HUES64 (cell line): ENCODE data around the gene LONP2.
A peak's percentile ranks its signal among the peaks of the same experiment; 100 is the strongest.
"Not testable (repeated sequence)": the region's sequence is repeated elsewhere in the genome, so short reads cannot be mapped to it uniquely, and the experiment has no call there.

ENCODE experiments used
- H3K27ac ChIP-seq: 2 replicates; pipeline ENCODE4 v1.7.0; 2013; ENCODE audit warnings: low read depth, low read length, inconsistent platforms
- H3K27me3 ChIP-seq: 2 replicates; pipeline ENCODE4 v1.6.1; 2013; ENCODE audit warnings: mild to moderate bottlenecking, low read length; ENCODE audit not compliant: insufficient read depth
- H3K36me3 ChIP-seq: 2 replicates; pipeline ENCODE4 v1.6.1; 2013; ENCODE audit warnings: mild to moderate bottlenecking, low read length; ENCODE audit not compliant: insufficient read depth
- H3K4me1 ChIP-seq: 2 replicates; pipeline ENCODE4 v1.6.1; 2013; ENCODE audit warnings: mild to moderate bottlenecking, low read length, moderate library complexity; ENCODE audit not compliant: insufficient read depth
- H3K4me3 ChIP-seq: 2 replicates; pipeline ENCODE4 v1.5.1; 2013; ENCODE audit warnings: mild to moderate bottlenecking, low read length, moderate library complexity
- H3K9ac ChIP-seq: 2 replicates; pipeline ENCODE4 v1.6.1; 2013; ENCODE audit warnings: mild to moderate bottlenecking, low read depth, low read length
- H3K9me3 ChIP-seq: 2 replicates; pipeline ENCODE4 v1.6.1; 2013; ENCODE audit warnings: low read depth, low read length; ENCODE audit not compliant: insufficient read depth
- WGBS: fragments of 150-250, 120-280 bp; methylation state at CpG from one replicate; pipeline ENCODE4 v1.1.7; 2013; ENCODE audit warnings: missing lambda C conversion rate; 5-methylcytosine and 5-hydroxymethylcytosine counted together

The LONP2 gene

DNA sequence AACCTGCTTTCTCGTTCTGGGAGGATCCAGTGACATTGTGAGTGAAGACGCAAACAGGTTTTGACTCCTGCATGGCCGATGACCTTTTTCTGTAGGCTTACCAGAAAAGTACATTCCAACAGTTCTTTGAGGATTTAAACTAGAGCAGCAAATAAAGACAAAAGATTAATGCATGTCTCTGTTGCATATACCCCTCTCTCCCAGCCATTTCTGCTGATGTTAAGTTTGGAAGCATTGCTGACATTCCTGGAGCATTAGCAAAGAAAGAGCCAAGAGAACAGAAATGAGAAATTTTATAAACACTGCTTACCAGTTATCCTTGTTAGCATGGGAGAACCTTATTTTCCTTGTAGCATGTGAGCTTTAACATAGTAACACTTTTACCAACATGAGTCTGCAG, 91.9 kb downstream of the LONP2 start:
- Histone ChIP-seq H3K36me3 (peaks cover 21% of the 10 kb centered on the region), H3K4me3 (no peak overlapping the region), H3K9ac (no peak overlapping the region), H3K27me3 (no peaks in the 10 kb centered on the region), H3K9me3 (no peaks in the 10 kb centered on the region), H3K27ac (peak overlapping the region; percentile 14; the same call in 1 of the 2 replicates), H3K4me1 (peaks cover 17% of the 10 kb centered on the region)
- WGBS = 96% methylated on average over 3 of the region's 3 CpGs

DNA sequence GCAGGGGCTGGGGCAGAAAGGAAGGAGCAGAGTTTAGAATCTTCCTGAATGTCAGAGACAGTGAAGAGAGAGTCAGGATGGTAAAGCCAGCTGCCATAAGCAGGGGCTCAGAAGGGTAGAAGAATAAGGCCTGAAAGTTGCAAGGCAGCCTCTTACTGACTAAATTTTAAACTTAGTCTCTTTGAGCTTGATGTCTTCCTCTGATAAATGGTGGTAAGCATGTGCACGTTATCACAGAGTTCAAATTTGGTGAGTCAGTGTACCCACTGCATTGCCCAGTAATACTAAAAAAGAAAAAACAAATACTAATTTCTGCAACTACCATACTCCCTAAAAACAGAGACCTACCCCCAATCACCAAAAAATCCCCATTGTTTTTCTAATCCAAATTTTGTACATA, 96.0 kb downstream of the LONP2 start:
- H3K27me3 ChIP-seq = no peaks in the 10 kb centered on the region
- 100% methylated on average over 1 of the region's 1 CpG for whole genome bisulfite sequencing
- H3K4me1 ChIP-seq = peaks cover 12% of the 10 kb centered on the region
- H3K4me3 ChIP-seq = no peak overlapping the region
- H3K9ac ChIP-seq = no peak overlapping the region
- H3K9me3 ChIP-seq = no peaks in the 10 kb centered on the region
- H3K27ac ChIP-seq = no peak overlapping the region
- H3K36me3 ChIP-seq = peaks cover 21% of the 10 kb centered on the region

DNA sequence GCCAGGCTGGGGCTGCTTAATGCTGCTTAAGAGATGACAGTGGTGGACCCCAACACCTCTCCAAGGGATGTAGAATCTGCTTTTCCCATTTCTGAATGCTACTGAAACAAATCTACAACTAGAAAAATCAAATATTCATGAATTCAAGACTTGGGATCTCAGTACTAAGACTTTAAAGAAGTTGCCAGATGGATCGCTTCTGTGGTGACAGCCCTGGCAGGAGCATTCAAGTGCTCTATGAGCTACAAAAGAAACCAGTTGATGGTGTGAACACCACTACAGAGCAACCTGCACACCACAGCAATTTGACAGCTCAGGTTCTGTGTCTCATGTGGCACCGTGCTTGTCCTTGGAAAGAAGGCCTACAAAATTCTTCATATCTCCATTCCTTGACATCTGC, 98.5 kb downstream of the LONP2 start:
- Histone ChIP-seq H3K27ac (no peak overlapping the region), H3K27me3 (no peaks in the 10 kb centered on the region), H3K9ac (no peak overlapping the region), H3K4me1 (no peaks in the 10 kb centered on the region), H3K4me3 (no peak overlapping the region), H3K9me3 (no peaks in the 10 kb centered on the region), H3K36me3 (0 out of 2 replicates have a peak, but pooled peaks cover 15% of the 10 kb centered on the region)
- 96% methylated on average over 2 of the region's 2 CpGs for WGBS

DNA sequence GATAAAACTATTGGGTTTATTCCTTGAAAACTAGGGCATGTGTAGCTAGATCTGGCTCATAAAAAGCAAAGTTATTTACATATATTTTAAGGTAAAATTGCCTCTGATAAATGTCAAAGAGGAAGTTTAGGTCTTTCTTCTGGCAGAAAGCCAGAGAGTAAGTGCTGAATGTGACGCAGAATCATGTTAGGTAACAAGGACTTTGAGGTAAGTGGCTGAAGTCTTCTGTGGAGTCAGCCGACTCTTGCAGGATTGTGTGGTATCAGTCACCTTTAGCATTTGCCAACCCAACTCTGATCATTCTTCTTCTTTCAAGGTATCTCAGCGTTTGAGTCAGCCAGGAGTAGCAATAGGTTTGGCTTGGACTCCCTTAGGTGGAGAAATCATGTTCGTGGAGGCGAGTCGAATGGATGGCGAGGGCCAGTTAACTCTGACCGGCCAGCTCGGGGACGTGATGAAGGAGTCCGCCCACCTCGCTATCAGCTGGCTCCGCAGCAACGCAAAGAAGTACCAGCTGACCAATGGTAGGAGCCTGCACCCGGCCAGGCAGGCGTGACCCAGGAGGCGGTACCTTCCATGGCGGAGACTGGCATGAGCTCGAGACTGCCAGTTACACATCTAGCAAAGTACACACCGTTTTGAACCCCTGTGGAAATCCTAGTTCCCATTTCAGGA, 103.2 kb downstream of the LONP2 start:
- peaks cover 44% of the 10 kb centered on the region for H3K36me3 ChIP-seq

DNA sequence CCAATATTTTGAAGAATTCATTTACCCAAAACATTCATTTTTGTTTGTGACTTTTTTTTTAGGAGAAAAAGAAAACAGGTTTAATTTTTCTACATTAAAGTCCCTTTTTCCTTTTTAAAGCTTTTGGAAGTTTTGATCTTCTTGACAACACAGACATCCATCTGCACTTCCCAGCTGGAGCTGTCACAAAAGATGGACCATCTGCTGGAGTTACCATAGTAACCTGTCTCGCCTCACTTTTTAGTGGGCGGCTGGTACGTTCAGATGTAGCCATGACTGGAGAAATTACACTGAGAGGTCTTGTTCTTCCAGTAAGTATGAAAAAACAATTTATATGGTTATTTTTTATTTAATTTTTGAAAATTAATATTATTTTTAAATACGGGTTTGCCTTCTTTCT, 103.9 kb downstream of the LONP2 start:
- H3K4me3 ChIP-seq = no peak overlapping the region
- H3K27ac ChIP-seq = no peak overlapping the region
- 95% methylated on average over 3 of the region's 4 CpGs for WGBS
- H3K36me3 ChIP-seq = peaks cover 45% of the 10 kb centered on the region
- H3K4me1 ChIP-seq = no peaks in the 10 kb centered on the region
- H3K27me3 ChIP-seq = no peaks in the 10 kb centered on the region
- H3K9me3 ChIP-seq = no peaks in the 10 kb centered on the region
- H3K9ac ChIP-seq = no peak overlapping the region

More for the DNA sequence above, 103.2 kb downstream of the LONP2 start:
- Histone ChIP-seq H3K4me3 (no peak overlapping the region), H3K9ac (no peak overlapping the region), H3K27me3 (no peaks in the 10 kb centered on the region), H3K27ac (no peak overlapping the region), H3K4me1 (no peaks in the 10 kb centered on the region), H3K9me3 (no peaks in the 10 kb centered on the region)
- WGBS = 95% methylated on average over 20 of the region's 20 CpGs

DNA sequence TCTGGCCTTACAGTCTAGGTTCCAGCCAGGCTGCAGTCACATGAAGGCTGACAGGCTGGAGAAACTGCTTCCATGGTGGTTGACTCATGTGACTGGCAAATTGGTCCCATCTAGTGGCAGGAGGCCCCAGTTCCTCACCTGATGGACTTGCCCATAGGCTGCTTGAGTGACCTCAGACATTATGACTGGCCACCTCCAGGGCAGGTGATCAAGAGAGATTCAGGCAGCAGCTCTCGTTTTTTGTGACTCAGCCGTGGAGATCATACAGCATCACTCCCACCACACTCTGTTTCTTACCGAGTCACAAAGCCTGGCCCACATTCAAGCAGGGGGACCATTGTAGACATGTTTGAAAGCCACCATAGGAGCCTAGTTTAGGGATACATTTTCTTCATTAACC, 106.6 kb downstream of the LONP2 start:
- H3K4me1 ChIP-seq = no peaks in the 10 kb centered on the region
- H3K4me3 ChIP-seq = no peak overlapping the region
- H3K27ac ChIP-seq = no peak overlapping the region
- peaks cover 42% of the 10 kb centered on the region for H3K36me3 ChIP-seq
- no peak overlapping the region for H3K9ac ChIP-seq
- no peaks in the 10 kb centered on the region for H3K27me3 ChIP-seq
- WGBS = 96% methylated on average over 3 of the region's 3 CpGs
- H3K9me3 ChIP-seq = no peaks in the 10 kb centered on the region

DNA sequence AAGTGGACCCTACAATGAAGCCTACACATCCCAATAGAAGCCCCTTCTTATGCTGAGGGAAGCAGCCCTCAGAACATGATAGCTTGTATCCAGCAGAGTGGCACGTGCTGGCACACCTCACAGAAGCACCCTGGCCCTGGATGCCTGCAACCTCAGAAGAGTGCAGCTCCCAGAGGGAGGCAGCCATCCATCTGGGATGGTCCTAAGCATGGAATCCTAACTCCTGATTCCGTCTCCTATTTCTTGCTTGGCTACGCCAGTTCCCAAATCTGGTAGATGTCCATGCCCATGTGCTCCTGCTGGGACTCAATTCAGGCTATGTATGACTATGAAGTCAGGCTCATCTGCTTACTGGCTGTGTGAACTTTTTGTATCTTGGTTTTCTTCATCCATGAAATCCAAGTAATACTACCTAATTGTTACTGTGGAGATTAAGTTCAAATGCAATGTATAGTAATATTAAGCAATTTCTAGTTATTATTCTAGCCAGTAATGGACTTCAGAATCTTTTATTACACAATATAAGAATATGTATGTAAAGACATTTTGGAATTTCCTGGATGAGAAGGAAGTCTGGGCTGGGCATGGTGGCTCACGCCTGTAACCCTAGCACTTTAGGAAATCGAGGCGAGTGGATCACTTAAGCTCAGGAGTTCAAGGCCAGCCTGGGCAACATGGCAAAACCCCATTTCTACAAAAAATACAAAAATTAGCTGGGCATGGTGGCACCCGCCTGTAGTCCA, 108.7 kb downstream of the LONP2 start:
- Histone ChIP-seq H3K9ac (no peak overlapping the region), H3K9me3 (no peaks in the 10 kb centered on the region), H3K27me3 (no peaks in the 10 kb centered on the region), H3K4me3 (no peak overlapping the region), H3K27ac (no peak overlapping the region), H3K4me1 (no peaks in the 10 kb centered on the region), H3K36me3 (peaks cover 51% of the 10 kb centered on the region)
- 92% methylated on average over 7 of the region's 7 CpGs for WGBS

DNA sequence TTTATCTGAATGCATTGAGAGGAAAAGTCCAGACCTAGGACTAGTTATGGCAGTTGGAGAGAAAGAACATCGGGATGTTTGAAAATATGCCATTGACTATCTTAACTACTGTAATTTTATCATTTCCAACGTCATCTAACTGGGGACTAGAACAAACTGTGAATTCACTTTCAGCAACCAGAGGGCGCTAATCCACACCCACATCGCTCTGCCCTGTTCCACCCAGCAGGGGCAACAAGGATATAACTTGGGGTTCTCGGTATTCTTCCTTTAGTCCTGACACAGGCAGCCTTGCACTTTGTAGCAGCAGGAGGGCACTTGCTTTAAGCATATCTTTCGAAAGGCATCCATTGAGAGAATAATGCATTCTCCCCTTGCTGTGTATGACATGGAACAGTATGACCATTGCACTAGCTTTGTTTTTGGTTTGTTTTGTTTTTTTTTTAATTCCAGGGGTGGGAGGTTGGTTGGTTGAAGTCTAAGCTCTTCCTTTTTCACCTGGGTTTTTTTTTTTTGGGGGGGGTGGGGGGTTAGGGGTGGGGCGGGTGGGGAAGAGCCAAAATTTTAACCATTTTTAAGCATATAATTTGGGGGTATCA, 109.6 kb downstream of the LONP2 start:
- WGBS = 26% methylated on average over 6 of the region's 7 CpGs
- Histone ChIP-seq H3K27me3 (no peaks in the 10 kb centered on the region), H3K9me3 (no peaks in the 10 kb centered on the region), H3K4me3 (no peak overlapping the region), H3K4me1 (no peaks in the 10 kb centered on the region), H3K9ac (no peak overlapping the region), H3K36me3 (peaks cover 50% of the 10 kb centered on the region), H3K27ac (no peak overlapping the region)

DNA sequence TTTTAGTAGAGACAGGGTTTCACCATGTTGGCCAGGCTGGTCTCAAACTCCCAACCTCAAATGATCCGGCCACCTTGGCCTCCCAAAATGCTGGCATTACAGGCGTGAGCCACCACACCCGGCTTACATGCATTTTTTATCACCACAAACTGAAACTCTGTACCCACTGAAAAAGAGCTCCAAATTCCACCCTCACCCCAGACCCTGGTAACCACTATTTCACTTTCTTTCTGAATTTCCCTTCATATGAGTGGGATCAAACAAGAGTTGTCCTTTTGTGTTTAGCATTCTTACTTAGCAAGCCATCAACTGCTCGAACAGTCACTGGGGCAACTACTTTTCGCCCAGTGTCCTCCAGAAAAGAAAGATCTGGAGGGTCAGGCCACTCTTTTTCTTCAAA, 110.3 kb downstream of the LONP2 start:
- H3K4me3 ChIP-seq, H3K9ac ChIP-seq, H3K4me1 ChIP-seq, H3K9me3 ChIP-seq, H3K27me3 ChIP-seq, H3K27ac ChIP-seq: not testable (repeated sequence)
- WGBS = 95% methylated on average over 5 of the region's 5 CpGs
- peaks cover 45% of the 10 kb centered on the region for H3K36me3 ChIP-seq

DNA sequence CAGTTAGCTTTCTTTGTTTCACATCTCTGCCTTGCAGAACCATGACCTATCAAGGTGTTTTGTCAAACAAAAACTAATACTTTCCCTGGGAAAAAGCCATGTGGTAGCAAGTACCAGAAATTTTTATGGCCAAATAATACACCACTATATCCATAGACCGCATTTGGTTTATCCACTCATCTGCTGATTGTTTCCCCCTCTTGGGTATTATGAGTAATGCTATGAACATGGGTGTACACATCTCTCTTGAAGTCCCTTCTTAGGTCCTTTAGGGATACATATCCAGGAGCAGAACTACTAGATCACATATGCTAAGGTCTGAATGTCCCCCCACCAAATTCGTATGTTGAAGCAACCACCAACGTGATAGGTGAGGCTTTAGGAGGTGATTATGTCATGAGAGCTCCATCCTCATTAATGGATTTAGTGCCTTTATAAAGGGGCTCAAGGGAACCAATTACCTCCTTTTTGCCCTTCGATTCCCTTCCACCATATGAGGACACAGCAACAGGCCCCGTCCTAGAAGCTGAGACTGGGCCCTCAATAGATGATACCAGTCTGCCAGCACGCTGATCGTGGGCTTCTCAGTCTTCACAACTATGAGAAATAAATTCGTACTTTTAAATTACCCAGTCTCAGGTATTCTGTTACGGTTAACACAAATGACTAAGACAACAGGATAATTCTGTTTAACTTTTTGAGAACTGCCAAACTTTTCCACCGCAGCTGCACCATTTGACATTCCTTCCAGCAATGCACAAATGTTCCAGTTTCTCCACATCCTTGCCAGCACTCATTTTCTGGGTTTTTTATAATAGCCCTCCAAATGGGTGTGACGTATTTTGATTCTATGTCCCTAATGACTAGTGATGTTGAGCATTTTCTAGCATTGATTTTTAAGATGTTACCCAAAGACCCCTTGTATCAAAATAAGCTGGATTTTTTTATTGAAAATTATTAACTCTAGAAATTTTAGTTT, 111.1 kb downstream of the LONP2 start:
- Histone ChIP-seq H3K4me1 (no peaks in the 10 kb centered on the region), H3K9me3 (no peaks in the 10 kb centered on the region), H3K36me3 (peaks cover 41% of the 10 kb centered on the region), H3K4me3 (no peak overlapping the region), H3K27me3 (no peaks in the 10 kb centered on the region), H3K27ac (no peak overlapping the region), H3K9ac (no peak overlapping the region)
- WGBS = 95% methylated on average over 10 of the region's 11 CpGs
